HG02973 (cell line): ENCODE data around the gene PODXL.

Experiments used
- ATAC-seq: cut with Tn5 transposase; IDR thresholded peaks from one replicate; pipeline ENCODE4 v1.9.1; 2021; ENCODE audit warnings: moderate library complexity; ENCODE audit not compliant: unreplicated experiment

Gene PODXL

GRCh38 chr7:131455546-131455945 is 100.9 kb downstream of the PODXL start:
- no peak for ATAC-seq

- ATAC-seq: no peak
Measured at GRCh38 chr7:131455001-131455400, 101.4 kb downstream of the PODXL start.

GRCh38 chr7:131454498-131454897 is 101.9 kb downstream of the PODXL start:
- no peak for ATAC-seq
